ENCODE results near the gene ADCY9. TPM values are rescaled to one million over a fixed set of nuclear protein-coding genes. Genes with fewer than 3 reads are reported as not detected.

ADCY9 gene
- total RNA-seq, 2 donors from 2014 or later = 1.2 to 3.3 TPM

GRCh38 chr16:4097826-4098240, 18.4 kb downstream of the ADCY9 start:
- Mint-ChIP-seq H3K36me3 (ENCODE audit: low read depth) (no peaks in the 10 kb centered on the region), H3K9me3 (peaks cover 2% of the 10 kb centered on the region), H3K27ac (no peak overlapping the region), H3K4me1 (peaks cover 3% of the 10 kb centered on the region), H3K4me3 (no peak overlapping the region), H3K27me3 (ENCODE audit: insufficient read depth) (no peaks in the 10 kb centered on the region)
- Histone ChIP-seq H3K27me3 (ENCODE audit: control insufficient read depth, insufficient read depth, low read length, poor library complexity, severe bottlenecking) (no peaks in the 10 kb centered on the region), H3K36me3 (ENCODE audit: control insufficient read depth, insufficient read depth, low read length) (no peaks in the 10 kb centered on the region), H3K9ac (ENCODE audit: extremely low read depth, low read length, poor library complexity, severe bottlenecking) (no peak overlapping the region), H3K4me3 (ENCODE audit: low read length) (no peak overlapping the region), H3K4me1 (ENCODE audit: control insufficient read depth, insufficient read depth, low read length) (no peaks in the 10 kb centered on the region), H3K9me3 (ENCODE audit: control insufficient read depth, low read length) (no peaks in the 10 kb centered on the region), H3K27ac (ENCODE audit: low read depth, low read length) (no peak overlapping the region)
- TF ChIP-seq CTCF (conservative IDR thresholded peaks at IDR 0.05) = no peak
- no peak for DNase-seq
- WGBS, 2 experiments (ENCODE audit: insufficient coverage in 1 of 2, insufficient read length in 1 of 2) = 83 to 91% methylated on average over 1 to 4 of the region's 4 CpGs

DNA sequence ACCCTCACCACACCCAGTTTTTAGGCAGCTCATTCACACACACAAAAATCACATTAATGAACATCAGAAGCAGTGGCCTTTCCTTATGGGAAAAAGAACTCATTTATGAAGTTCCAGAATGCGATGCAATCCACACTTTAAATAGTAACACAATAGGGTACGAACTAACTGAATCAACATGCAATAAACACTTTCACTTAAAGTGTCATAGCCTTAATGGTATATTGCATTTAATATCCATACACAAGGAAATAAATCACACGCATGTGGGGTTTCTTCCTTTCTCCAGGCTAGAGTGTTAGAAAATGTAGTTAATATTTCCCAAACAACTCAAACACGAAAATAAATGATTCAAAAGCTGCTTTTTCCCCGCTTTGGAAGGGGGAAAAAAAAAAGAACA, 19.7 kb downstream of the ADCY9 start:
- no peak overlapping the region for H3K27ac Mint-ChIP-seq
- Histone ChIP-seq H3K36me3 (ENCODE audit: control insufficient read depth, insufficient read depth, low read length) (no peaks in the 10 kb centered on the region), H3K9ac (ENCODE audit: extremely low read depth, low read length, poor library complexity, severe bottlenecking) (no peak overlapping the region), H3K4me1 (ENCODE audit: control insufficient read depth, insufficient read depth, low read length) (no peaks in the 10 kb centered on the region), H3K9me3 (ENCODE audit: control insufficient read depth, low read length) (no peaks in the 10 kb centered on the region), H3K27ac (ENCODE audit: low read depth, low read length) (no peak overlapping the region), H3K27me3 (ENCODE audit: control insufficient read depth, insufficient read depth, low read length, poor library complexity, severe bottlenecking) (no peaks in the 10 kb centered on the region), H3K4me3 (ENCODE audit: low read length) (no peak overlapping the region)
- WGBS, 2 experiments (ENCODE audit: insufficient coverage in 1 of 2, insufficient read length in 1 of 2) = 94% methylated on average over 4 of the region's 5 CpGs; no CpG with 5 or more reads in 1 of the 2 experiments
- DNase-seq = no peak
- no peaks in the 10 kb centered on the region for H3K27me3 Mint-ChIP-seq (ENCODE audit: insufficient read depth)
- TF ChIP-seq CTCF (conservative IDR thresholded peaks at IDR 0.05) = no peak
- H3K36me3 Mint-ChIP-seq (ENCODE audit: low read depth) = no peaks in the 10 kb centered on the region
- H3K9me3 Mint-ChIP-seq = peaks cover 2% of the 10 kb centered on the region
- no peak overlapping the region for H3K4me3 Mint-ChIP-seq
- H3K4me1 Mint-ChIP-seq = peaks cover 3% of the 10 kb centered on the region

DNA sequence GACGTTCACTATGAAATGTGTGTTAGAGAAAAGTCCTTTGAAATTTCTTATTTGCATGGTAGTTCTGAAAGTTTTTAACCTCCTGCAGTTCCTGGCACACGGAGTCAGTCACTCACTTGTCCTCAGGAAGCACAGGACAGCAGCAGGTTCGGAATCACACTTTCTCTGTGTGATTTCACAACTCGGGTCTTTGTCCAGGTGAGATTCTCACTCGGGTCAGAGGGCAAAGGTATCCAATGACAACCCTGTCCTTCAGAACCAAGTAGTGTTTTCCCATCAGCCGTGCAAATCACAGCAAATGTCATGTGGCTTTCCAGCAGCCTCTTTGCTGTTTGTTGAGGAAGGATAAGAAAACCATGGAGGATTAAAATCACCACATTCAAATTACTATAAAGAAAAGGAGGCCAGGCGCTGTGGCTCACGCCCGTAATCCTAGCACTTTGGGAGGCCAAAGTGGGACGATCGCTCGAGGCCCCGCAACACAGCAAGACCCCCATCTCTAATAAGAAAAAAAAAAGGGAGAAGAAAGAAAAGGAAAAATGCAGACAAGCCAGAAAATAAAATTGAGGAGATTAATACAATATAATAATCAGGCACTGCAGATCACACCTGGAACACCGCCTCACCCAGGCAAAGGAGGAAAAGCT, 22.0 kb downstream of the ADCY9 start:
- TF ChIP-seq CTCF (conservative IDR thresholded peaks at IDR 0.05) = no peak
- Mint-ChIP-seq H3K9me3 (no peaks in the 10 kb centered on the region), H3K4me3 (no peak overlapping the region), H3K4me1 (peaks cover 3% of the 10 kb centered on the region), H3K27me3 (ENCODE audit: insufficient read depth) (no peaks in the 10 kb centered on the region), H3K27ac (peak overlapping the region; percentile 26), H3K36me3 (ENCODE audit: low read depth) (no peaks in the 10 kb centered on the region)
- H3K36me3 ChIP-seq (ENCODE audit: control insufficient read depth, insufficient read depth, low read length) = no peaks in the 10 kb centered on the region
- no peak for DNase-seq
- H3K4me3 ChIP-seq (ENCODE audit: low read length) = no peak overlapping the region
- H3K9ac ChIP-seq (ENCODE audit: extremely low read depth, low read length, poor library complexity, severe bottlenecking) = no peak overlapping the region
- H3K27me3 ChIP-seq (ENCODE audit: control insufficient read depth, insufficient read depth, low read length, poor library complexity, severe bottlenecking) = no peaks in the 10 kb centered on the region
- H3K27ac ChIP-seq (ENCODE audit: low read depth, low read length) = no peak overlapping the region
- WGBS, 2 experiments (ENCODE audit: insufficient coverage in 1 of 2, insufficient read length in 1 of 2) = 83% methylated on average over 6 to 8 of the region's 14 CpGs
- no peaks in the 10 kb centered on the region for H3K4me1 ChIP-seq (ENCODE audit: control insufficient read depth, insufficient read depth, low read length)
- no peaks in the 10 kb centered on the region for H3K9me3 ChIP-seq (ENCODE audit: control insufficient read depth, low read length)

Measured in endodermal cell (in vitro differentiated cells).